Pancreas (tissue), 10 donors: Measurements from ENCODE around the gene ADCY10. TPM values are rescaled to one million over a fixed set of nuclear protein-coding genes. Genes with fewer than 3 reads are reported as not detected.

ENCODE experiments used
- ATAC-seq, 4 donors: fragments of 200-7000 bp; cut with Tn5 transposase; one replicate each; pipeline versions ENCODE4 v1.8.0 to v1.9.1; 2020; ENCODE audit warnings: mild to moderate bottlenecking in 4 of 4, moderate library complexity in 4 of 4
- DNase-seq, 6 donors: peaks; one replicate each; pipeline ENCODE4 v3.0.0-alpha.2; 2020
- FAIRE-seq: peaks from 2 replicates; lab custom pipeline; 2012; peaks lifted over from hg19 to GRCh38; lab: Jason Lieb, UNC
- H3K27ac ChIP-seq, 4 donors: fragments of 200-600 bp; sonication (generic); 1 replicate in 3 of 4; 2 replicates in 1 of 4; pipeline versions ENCODE4 v1.5.0 to v1.8.0; 2020
- H3K27me3 ChIP-seq, 4 donors: fragments of 200-600 bp; one replicate each; pipeline ENCODE4 v1.8.0; 2021
- H3K36me3 ChIP-seq, 3 donors: fragments of 200-600 bp; sonication (generic) in 1 of 3; one replicate each; pipeline versions ENCODE4 v1.5.0 to v1.8.0; 2020 to 2021
- H3K4me1 ChIP-seq, 3 donors: fragments of 200-600 bp; one replicate each; pipeline ENCODE4 v1.8.0; 2021
- H3K4me3 ChIP-seq, 4 donors: fragments of 200-600 bp; sonication (generic) in 2 of 4; one replicate each; pipeline versions ENCODE4 v1.5.0 to v1.8.0; 2020 to 2021
- H3K9me3 ChIP-seq, 4 donors: fragments of 200-600 bp; one replicate each; pipeline ENCODE4 v1.8.0; 2021
- WGBS, 2 donors: extraction: QIAGEN DNeasy Blood & Tissue Kit; methylation state at CpG; one replicate each; pipeline ENCODE4 v1.1.7; 2013; 5-methylcytosine and 5-hydroxymethylcytosine counted together
- intact Hi-C, 3 donors: fragments of 100-400 bp; cut with DNase I; formaldehyde crosslinking; loops; one replicate each; pipeline versions ENCODE4 v1.11.1 to v1.14.2; 2022
- polyA plus RNA-seq, 2 donors: library from polyadenylated mRNA; stranded (reverse); fragments of 200-250 nt; gene quantifications; one replicate each; pipeline ENCODE4 v1.2.3, GENCODE V29; 2013
- total RNA-seq, 6 donors: library from RNA; stranded (reverse); fragmentation: NEBNext Ultra II Directional in 4 of 6; extraction: Animal tissue kit (Norgen Biotek cat#: 25700) in 4 of 6; gene quantifications; one replicate each; pipeline versions ENCODE4 v1.2.1 to v1.2.4, GENCODE V29; 2021 to 2023
- TF ChIP-seq, protein P1 (sequence below), 4 donors: fragments of 200-600 bp; sonication (generic) in 3 of 4; IDR thresholded peaks; one replicate each; pipeline versions ENCODE4 v1.5.0 to v1.8.0; 2021; ENCODE audit warnings: antibody characterized with exemption in 4 of 4
- donor health status: healthy with polysubstance abuse.
- donor health status: DM: no; HTN: no; CAD: no; lungs with moderate emphysema.
- donor health status: DM: no; HTN: no; CAD: no.
- donor health status: control.
- donor health status: control.
- donor health status: Bipolar disorder and iron deficiency.
- donor health status: DM: yes; HTN: yes; CAD: no.
- donor health status: DM: no; HTN: no; CAD: no.
- donor health status: DM: no; HTN: no; CAD: no.
- donor health status: DM: yes; HTN: yes; CAD: no.

ADCY10 gene
- total and polyA plus RNA-seq, 8 donors, result 0.03 to 0.31 (median 0.16) TPM; not detected in 1

DNA sequence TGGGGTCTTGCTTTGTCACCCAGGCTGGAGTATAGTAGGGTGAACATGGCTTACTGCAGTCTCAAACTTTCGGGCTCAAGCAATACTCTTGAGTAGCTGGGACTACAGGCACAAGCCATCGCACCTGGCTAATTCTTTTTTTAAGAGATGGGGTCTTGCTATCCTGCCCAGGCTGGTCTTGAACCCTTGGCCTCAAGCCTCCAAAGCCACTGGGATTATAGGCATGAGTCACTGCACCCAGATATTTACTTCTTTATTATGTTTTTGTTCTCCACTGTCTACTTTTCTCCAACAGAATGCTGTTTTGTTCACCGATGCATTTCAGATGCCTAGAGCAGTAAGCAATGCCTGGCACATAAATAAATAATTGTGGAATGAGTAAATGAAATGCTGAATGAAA, 72.4 kb downstream of the ADCY10 start:
- Histone ChIP-seq H3K4me3 (no peak overlapping the region), H3K27ac (no peak overlapping the region), H3K9me3 (no peaks in the 10 kb centered on the region), H3K27me3 (no peaks in the 10 kb centered on the region), H3K36me3 (no peaks in the 10 kb centered on the region), H3K4me1 (no peaks in the 10 kb centered on the region)
- TF ChIP-seq, protein P1, sequence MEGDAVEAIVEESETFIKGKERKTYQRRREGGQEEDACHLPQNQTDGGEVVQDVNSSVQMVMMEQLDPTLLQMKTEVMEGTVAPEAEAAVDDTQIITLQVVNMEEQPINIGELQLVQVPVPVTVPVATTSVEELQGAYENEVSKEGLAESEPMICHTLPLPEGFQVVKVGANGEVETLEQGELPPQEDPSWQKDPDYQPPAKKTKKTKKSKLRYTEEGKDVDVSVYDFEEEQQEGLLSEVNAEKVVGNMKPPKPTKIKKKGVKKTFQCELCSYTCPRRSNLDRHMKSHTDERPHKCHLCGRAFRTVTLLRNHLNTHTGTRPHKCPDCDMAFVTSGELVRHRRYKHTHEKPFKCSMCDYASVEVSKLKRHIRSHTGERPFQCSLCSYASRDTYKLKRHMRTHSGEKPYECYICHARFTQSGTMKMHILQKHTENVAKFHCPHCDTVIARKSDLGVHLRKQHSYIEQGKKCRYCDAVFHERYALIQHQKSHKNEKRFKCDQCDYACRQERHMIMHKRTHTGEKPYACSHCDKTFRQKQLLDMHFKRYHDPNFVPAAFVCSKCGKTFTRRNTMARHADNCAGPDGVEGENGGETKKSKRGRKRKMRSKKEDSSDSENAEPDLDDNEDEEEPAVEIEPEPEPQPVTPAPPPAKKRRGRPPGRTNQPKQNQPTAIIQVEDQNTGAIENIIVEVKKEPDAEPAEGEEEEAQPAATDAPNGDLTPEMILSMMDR (IDR thresholded peaks at IDR 0.05), result no peak
- FAIRE-seq (no peak), DNase-seq (no peak), ATAC-seq (no peak)
- intact Hi-C loops, result no loop called here
- WGBS, 2 donors, result 82 to 84% methylated on average over 3 of the region's 3 CpGs

DNA sequence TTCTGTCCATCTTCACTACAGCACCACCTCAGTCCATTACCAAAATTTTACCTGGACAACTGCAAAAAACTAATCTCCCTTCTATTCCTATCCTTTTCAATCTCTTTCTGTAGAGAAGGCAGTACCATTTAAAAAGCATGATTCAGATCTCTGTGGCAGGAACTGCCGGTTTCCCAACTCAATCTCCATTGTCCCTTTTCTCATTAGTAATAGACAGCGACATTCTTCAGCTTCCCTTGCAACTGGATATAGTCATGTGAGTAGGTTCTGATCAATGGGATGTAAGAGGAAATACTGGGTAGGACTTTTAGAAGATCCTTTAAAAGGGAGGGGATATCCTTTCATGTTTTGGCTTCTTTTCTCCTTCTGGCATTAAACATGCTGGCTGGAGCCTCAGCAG, 74.9 kb downstream of the ADCY10 start:
- Histone ChIP-seq H3K27me3 (no peaks in the 10 kb centered on the region), H3K27ac (no peak overlapping the region), H3K36me3 (no peaks in the 10 kb centered on the region), H3K4me1 (no peaks in the 10 kb centered on the region), H3K9me3 (no peaks in the 10 kb centered on the region), H3K4me3 (no peak overlapping the region)
- WGBS, 2 donors, result 78 to 81% methylated on average over 2 of the region's 2 CpGs
- ATAC-seq, result no peak
- intact Hi-C loops, result no loop called here
- no peak for DNase-seq
- TF ChIP-seq, protein P1 (IDR thresholded peaks at IDR 0.05), result no peak
- no peak for FAIRE-seq

DNA sequence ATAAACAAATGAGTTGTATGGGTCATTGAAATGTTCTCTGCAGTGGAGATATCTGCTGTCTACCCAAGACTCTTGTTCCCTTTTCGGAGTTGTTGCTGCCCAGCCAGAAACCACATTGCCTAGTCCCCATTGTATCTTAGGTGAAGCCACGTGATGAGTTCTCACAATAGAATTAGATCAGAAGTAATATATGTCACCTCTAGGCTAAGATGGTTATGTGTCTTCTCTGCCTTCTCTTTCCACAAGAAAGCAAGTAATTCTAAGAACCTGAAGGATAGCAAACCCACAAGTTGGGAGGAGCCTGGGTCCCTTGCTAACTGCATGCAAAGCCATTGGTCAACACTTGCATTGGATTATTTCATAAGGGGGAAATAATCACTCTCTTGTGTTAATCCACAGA, 76.6 kb downstream of the ADCY10 start:
- Histone ChIP-seq H3K36me3 (no peaks in the 10 kb centered on the region), H3K27me3 (no peaks in the 10 kb centered on the region), H3K9me3 (no peaks in the 10 kb centered on the region), H3K4me3 (no peak overlapping the region), H3K4me1 (no peaks in the 10 kb centered on the region), H3K27ac (no peak overlapping the region)
- DNase-seq, result no peak
- no peak for ATAC-seq
- TF ChIP-seq, protein P1 (IDR thresholded peaks at IDR 0.05), result no peak
- intact Hi-C loops, result no loop called here
- FAIRE-seq, result no peak
- WGBS, 2 donors, result 64 to 72% methylated on average over 2 of the region's 2 CpGs

DNA sequence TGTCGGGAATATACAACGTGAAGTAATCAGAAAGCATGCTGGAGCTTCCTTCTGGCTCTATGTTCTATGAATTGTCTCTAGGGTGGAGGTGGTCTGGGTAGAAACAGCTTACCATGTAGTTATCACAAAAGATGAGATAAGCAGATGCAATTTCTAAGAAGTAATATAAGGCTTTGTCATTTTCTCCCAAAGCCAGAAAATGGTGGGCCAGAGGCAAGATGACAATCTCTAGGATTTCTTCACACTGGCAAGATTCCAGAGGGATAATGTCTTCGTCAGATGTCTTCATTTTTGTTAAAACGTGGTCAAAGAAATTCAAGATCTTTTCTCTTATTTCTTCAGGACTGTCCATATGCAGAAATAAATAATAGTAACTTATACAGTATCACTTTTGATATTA, 77.7 kb downstream of the ADCY10 start:
- TF ChIP-seq, protein P1 (IDR thresholded peaks at IDR 0.05), result no peak

DNA sequence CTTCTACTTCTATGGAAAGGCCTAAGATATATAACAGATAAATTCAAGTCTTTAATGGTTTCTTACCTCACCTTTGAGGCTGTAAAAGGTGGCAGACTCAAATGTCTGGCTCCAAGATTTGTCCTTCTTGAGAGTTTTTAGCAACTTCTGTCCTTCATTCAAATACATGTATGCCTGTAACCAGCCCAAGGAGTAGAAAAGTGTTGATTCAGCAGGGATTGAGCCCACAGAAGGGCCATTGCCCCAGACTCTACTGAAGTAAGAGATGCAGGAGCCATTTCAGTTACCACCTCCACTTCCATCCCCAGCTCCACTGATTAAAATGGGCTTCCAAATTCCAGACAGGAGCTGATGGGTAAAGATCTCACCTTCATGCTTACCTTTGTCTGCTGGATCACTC, 80.0 kb downstream of the ADCY10 start:
- H3K9me3 ChIP-seq, result no peaks in the 10 kb centered on the region
- TF ChIP-seq, protein P1 (IDR thresholded peaks at IDR 0.05), result no peak
- no peaks in the 10 kb centered on the region for H3K27me3 ChIP-seq
- ATAC-seq (no peak), DNase-seq (no peak), FAIRE-seq (no peak)
- H3K4me1 ChIP-seq, result no peaks in the 10 kb centered on the region
- H3K36me3 ChIP-seq, result no peaks in the 10 kb centered on the region
- no peak overlapping the region for H3K4me3 ChIP-seq
- H3K27ac ChIP-seq, result no peak overlapping the region
- intact Hi-C loops, result no loop called here

More for the DNA sequence above, 77.7 kb downstream of the ADCY10 start:
- no peak overlapping the region for H3K27ac ChIP-seq
- ATAC-seq (no peak), FAIRE-seq (no peak), DNase-seq (no peak)
- no peaks in the 10 kb centered on the region for H3K36me3 ChIP-seq
- no peaks in the 10 kb centered on the region for H3K4me1 ChIP-seq
- intact Hi-C loops, result no loop called here
- 80 to 86% methylated on average over 4 of the region's 4 CpGs for WGBS, 2 donors
- H3K9me3 ChIP-seq, result no peaks in the 10 kb centered on the region
- no peaks in the 10 kb centered on the region for H3K27me3 ChIP-seq
- H3K4me3 ChIP-seq, result no peak overlapping the region
